ENCODE measurements around the gene MRPL53. TPM values are rescaled to one million over a fixed set of nuclear protein-coding genes. Genes with fewer than 3 reads are reported as not detected.
A peak's percentile ranks its signal among the peaks of the same experiment; 100 is the strongest.

Gene MRPL53
- total and polyA plus RNA-seq, 2 of the 8 experiments (the other 6 are each of a cell fraction or from before 2014, with no cell fraction given) = 36.6 to 46.3 TPM

GRCh38 chr2:74454654-74455511 is 17.6 kb downstream of the MRPL53 start, which contains the start of gene INO80B (continued):
- TF ChIP-seq HDAC6 (IDR thresholded peaks at IDR 0.05; ENCODE audit: low read depth, low read length) (no peak), BCL11A (IDR thresholded peaks at IDR 0.05; ENCODE audit: low read depth in 2 of 2, low read length in 2 of 2) (no peak), POU5F1 (IDR thresholded peaks at IDR 0.05; ENCODE audit: low read depth, low read length) (no peak), CBX8 (IDR thresholded peaks at IDR 0.05; ENCODE audit: borderline replicate concordance, low read depth, low read length) (no peak), RXRA (IDR thresholded peaks at IDR 0.05; ENCODE audit: insufficient read depth, low read depth, low read length) (no peak), RFX5 (IDR thresholded peaks at IDR 0.05; ENCODE audit: borderline replicate concordance, low read depth, low read length) (no peak), GTF2F1 (IDR thresholded peaks at IDR 0.05; ENCODE audit: borderline replicate concordance, low read depth, low read length) (no peak), NANOG (IDR thresholded peaks at IDR 0.05; ENCODE audit: insufficient read depth, low read depth, low read length, poor library complexity, severe bottlenecking) (no peak), RNF2 (IDR thresholded peaks at IDR 0.05; ENCODE audit: borderline replicate concordance, low read depth, low read length, missing control alignments, poor library complexity, severe bottlenecking) (no peak), KDM5A (IDR thresholded peaks at IDR 0.05; ENCODE audit: low read length) (no peak; the same call in none of the 2 replicates), CHD2 (IDR thresholded peaks at IDR 0.05; ENCODE audit: low read length) (peak; percentile 88), SUZ12 (IDR thresholded peaks at IDR 0.05; ENCODE audit: low read length) (no peak), MAFK (IDR thresholded peaks at IDR 0.05; ENCODE audit: low read depth, low read length) (peak; percentile 21; the same call in 1 of the 2 replicates), TAF7 (optimal IDR thresholded peaks at IDR 0.05; ENCODE audit: borderline replicate concordance, low read depth, low read length) (peak; percentile 37), CBX5 (IDR thresholded peaks at IDR 0.05; ENCODE audit: low read depth, low read length) (no peak), KDM1A (IDR thresholded peaks at IDR 0.05; ENCODE audit: borderline replicate concordance, low read length) (no peak), CHD1 (IDR thresholded peaks at IDR 0.05; ENCODE audit: low read depth, low read length) (no peak)
- TF ChIP-seq, protein P1, sequence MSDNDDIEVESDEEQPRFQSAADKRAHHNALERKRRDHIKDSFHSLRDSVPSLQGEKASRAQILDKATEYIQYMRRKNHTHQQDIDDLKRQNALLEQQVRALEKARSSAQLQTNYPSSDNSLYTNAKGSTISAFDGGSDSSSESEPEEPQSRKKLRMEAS (IDR thresholded peaks at IDR 0.05) = peak; percentile 82
- TF ChIP-seq, protein P2, sequence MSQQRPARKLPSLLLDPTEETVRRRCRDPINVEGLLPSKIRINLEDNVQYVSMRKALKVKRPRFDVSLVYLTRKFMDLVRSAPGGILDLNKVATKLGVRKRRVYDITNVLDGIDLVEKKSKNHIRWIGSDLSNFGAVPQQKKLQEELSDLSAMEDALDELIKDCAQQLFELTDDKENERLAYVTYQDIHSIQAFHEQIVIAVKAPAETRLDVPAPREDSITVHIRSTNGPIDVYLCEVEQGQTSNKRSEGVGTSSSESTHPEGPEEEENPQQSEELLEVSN (IDR thresholded peaks at IDR 0.05) = peak; percentile 26; the same call in 1 of the 2 replicates
